ENCODE data around the gene MPPED1. TPM values are rescaled to one million over a fixed set of nuclear protein-coding genes. Genes with fewer than 3 reads are reported as not detected.
A peak's percentile ranks its signal among the peaks of the same experiment; 100 is the strongest.

Gene MPPED1
- total RNA-seq, 2 donors from 2014 or later: 0.11 to 0.59 TPM

GRCh38 chr22:43413826-43414225 is 2.0 kb downstream of the MPPED1 start:
- 76 to 86% methylated on average over 7 to 11 of the region's 11 CpGs for WGBS, 2 experiments (ENCODE audit: insufficient coverage in 1 of 2, insufficient read length in 1 of 2)
- peaks cover 71% of the 10 kb centered on the region for H3K27me3 ChIP-seq (ENCODE audit: control insufficient read depth, insufficient read depth, low read length, poor library complexity, severe bottlenecking)
- H3K4me3 Mint-ChIP-seq: peak overlapping the region; percentile 54
- H3K4me3 ChIP-seq (ENCODE audit: low read length): no peak overlapping the region
- no peaks in the 10 kb centered on the region for H3K9me3 ChIP-seq (ENCODE audit: control insufficient read depth, low read length)
- H3K4me1 Mint-ChIP-seq: peaks cover 2% of the 10 kb centered on the region
- H3K27ac ChIP-seq (ENCODE audit: low read depth, low read length): no peak overlapping the region
- H3K9me3 Mint-ChIP-seq: no peaks in the 10 kb centered on the region
- H3K36me3 ChIP-seq (ENCODE audit: control insufficient read depth, insufficient read depth, low read length): no peaks in the 10 kb centered on the region
- TF ChIP-seq, protein P1, sequence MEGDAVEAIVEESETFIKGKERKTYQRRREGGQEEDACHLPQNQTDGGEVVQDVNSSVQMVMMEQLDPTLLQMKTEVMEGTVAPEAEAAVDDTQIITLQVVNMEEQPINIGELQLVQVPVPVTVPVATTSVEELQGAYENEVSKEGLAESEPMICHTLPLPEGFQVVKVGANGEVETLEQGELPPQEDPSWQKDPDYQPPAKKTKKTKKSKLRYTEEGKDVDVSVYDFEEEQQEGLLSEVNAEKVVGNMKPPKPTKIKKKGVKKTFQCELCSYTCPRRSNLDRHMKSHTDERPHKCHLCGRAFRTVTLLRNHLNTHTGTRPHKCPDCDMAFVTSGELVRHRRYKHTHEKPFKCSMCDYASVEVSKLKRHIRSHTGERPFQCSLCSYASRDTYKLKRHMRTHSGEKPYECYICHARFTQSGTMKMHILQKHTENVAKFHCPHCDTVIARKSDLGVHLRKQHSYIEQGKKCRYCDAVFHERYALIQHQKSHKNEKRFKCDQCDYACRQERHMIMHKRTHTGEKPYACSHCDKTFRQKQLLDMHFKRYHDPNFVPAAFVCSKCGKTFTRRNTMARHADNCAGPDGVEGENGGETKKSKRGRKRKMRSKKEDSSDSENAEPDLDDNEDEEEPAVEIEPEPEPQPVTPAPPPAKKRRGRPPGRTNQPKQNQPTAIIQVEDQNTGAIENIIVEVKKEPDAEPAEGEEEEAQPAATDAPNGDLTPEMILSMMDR (conservative IDR thresholded peaks at IDR 0.05): no peak
- no peak for DNase-seq
- no peak overlapping the region for H3K27ac Mint-ChIP-seq
- peaks cover 65% of the 10 kb centered on the region for H3K27me3 Mint-ChIP-seq (ENCODE audit: insufficient read depth)
- no peaks in the 10 kb centered on the region for H3K36me3 Mint-ChIP-seq (ENCODE audit: low read depth)
- H3K4me1 ChIP-seq (ENCODE audit: control insufficient read depth, insufficient read depth, low read length): no peaks in the 10 kb centered on the region
- H3K9ac ChIP-seq (ENCODE audit: extremely low read depth, low read length, poor library complexity, severe bottlenecking): no peak overlapping the region

DNA sequence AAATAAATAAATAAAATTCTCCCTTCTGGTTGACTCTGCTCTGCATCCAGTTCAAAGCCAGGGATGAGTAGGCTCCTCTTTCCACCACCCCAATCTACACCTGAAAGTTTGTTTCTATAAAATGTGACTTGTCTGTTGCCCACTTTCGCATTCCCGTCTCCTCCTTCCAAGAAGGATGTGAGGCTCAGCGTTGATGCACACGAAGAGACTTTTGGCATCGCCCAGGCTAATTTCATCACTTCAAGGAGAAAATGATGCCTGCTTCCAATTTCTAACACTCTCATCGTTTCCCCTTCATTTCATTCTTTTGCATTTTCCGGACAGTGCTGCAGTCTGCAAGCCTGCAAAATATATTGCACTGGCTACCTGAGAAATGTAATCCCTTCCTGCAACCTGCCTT is 3.9 kb downstream of the MPPED1 start:
- Histone ChIP-seq H3K27me3 (ENCODE audit: control insufficient read depth, insufficient read depth, low read length, poor library complexity, severe bottlenecking) (peaks cover 53% of the 10 kb centered on the region), H3K4me3 (ENCODE audit: low read length) (no peak overlapping the region), H3K27ac (ENCODE audit: low read depth, low read length) (no peak overlapping the region), H3K4me1 (ENCODE audit: control insufficient read depth, insufficient read depth, low read length) (no peaks in the 10 kb centered on the region), H3K36me3 (ENCODE audit: control insufficient read depth, insufficient read depth, low read length) (no peaks in the 10 kb centered on the region), H3K9ac (ENCODE audit: extremely low read depth, low read length, poor library complexity, severe bottlenecking) (no peak overlapping the region), H3K9me3 (ENCODE audit: control insufficient read depth, low read length) (no peaks in the 10 kb centered on the region)
- Mint-ChIP-seq H3K4me3 (no peak overlapping the region), H3K36me3 (ENCODE audit: low read depth) (no peaks in the 10 kb centered on the region), H3K27me3 (ENCODE audit: insufficient read depth) (peaks cover 49% of the 10 kb centered on the region), H3K27ac (no peak overlapping the region), H3K9me3 (no peaks in the 10 kb centered on the region), H3K4me1 (peaks cover 9% of the 10 kb centered on the region)
- DNase-seq: no peak
- 85 to 88% methylated on average over 7 of the region's 7 CpGs for WGBS, 2 experiments (ENCODE audit: insufficient coverage in 1 of 2, insufficient read length in 1 of 2)
- TF ChIP-seq, protein P1 (conservative IDR thresholded peaks at IDR 0.05): no peak

- Histone ChIP-seq H3K27ac (ENCODE audit: low read depth, low read length) (no peak overlapping the region), H3K9me3 (ENCODE audit: control insufficient read depth, low read length) (no peaks in the 10 kb centered on the region), H3K9ac (ENCODE audit: extremely low read depth, low read length, poor library complexity, severe bottlenecking) (no peak overlapping the region), H3K4me1 (ENCODE audit: control insufficient read depth, insufficient read depth, low read length) (no peaks in the 10 kb centered on the region), H3K27me3 (ENCODE audit: control insufficient read depth, insufficient read depth, low read length, poor library complexity, severe bottlenecking) (peaks cover 40% of the 10 kb centered on the region), H3K4me3 (ENCODE audit: low read length) (no peak overlapping the region), H3K36me3 (ENCODE audit: control insufficient read depth, insufficient read depth, low read length) (no peaks in the 10 kb centered on the region)
- 87 to 93% methylated on average over 10 of the region's 11 CpGs for WGBS, 2 experiments (ENCODE audit: insufficient coverage in 1 of 2, insufficient read length in 1 of 2)
- Mint-ChIP-seq H3K4me3 (no peak overlapping the region), H3K27ac (no peak overlapping the region), H3K27me3 (ENCODE audit: insufficient read depth) (peaks cover 40% of the 10 kb centered on the region), H3K36me3 (ENCODE audit: low read depth) (no peaks in the 10 kb centered on the region), H3K9me3 (no peaks in the 10 kb centered on the region), H3K4me1 (peaks cover 8% of the 10 kb centered on the region)
- TF ChIP-seq, protein P1 (conservative IDR thresholded peaks at IDR 0.05): no peak
- no peak for DNase-seq
Observed at GRCh38 chr22:43417555-43417954, 5.7 kb downstream of the MPPED1 start.
